Lower lobe of right lung (tissue), 2 donors: ENCODE results near the gene KCNQ1. TPM values are rescaled to one million over a fixed set of nuclear protein-coding genes. Genes with fewer than 3 reads are reported as not detected.

Experiments used
- ATAC-seq, 2 donors: fragments of 200-7000 bp; cut with Tn5 transposase; one replicate each; pipeline ENCODE4 v1.9.1; 2020 to 2022; ENCODE audit warnings: mild to moderate bottlenecking in 2 of 2, moderate library complexity in 2 of 2
- DNase-seq: peaks from one replicate; pipeline ENCODE4 v3.0.0-alpha.2; 2020
- H3K27ac ChIP-seq: fragments of 200-600 bp; one replicate; pipeline ENCODE4 v1.8.0; 2022
- H3K27me3 ChIP-seq: fragments of 200-600 bp; one replicate; pipeline ENCODE4 v1.8.0; 2022; ENCODE audit warnings: low read depth
- H3K36me3 ChIP-seq: fragments of 200-600 bp; one replicate; pipeline ENCODE4 v1.8.0; 2022; ENCODE audit warnings: mild to moderate bottlenecking
- H3K4me1 ChIP-seq: fragments of 200-600 bp; one replicate; pipeline ENCODE4 v1.8.0; 2022
- H3K4me3 ChIP-seq: fragments of 200-600 bp; one replicate; pipeline ENCODE4 v1.8.0; 2022; ENCODE audit warnings: mild to moderate bottlenecking
- H3K9me3 ChIP-seq: fragments of 200-600 bp; one replicate; pipeline ENCODE4 v1.8.0; 2022
- CTCF ChIP-seq: fragments of 200-600 bp; IDR thresholded peaks from one replicate; pipeline ENCODE4 v1.8.0; 2022; ENCODE audit warnings: antibody characterized with exemption, mild to moderate bottlenecking
- intact Hi-C: fragments of 100-400 bp; cut with DNase I; formaldehyde crosslinking; loops from one replicate; pipeline ENCODE4 v1.11.0; 2022
- total RNA-seq: library from RNA; stranded (reverse); fragmentation: NEBNext Ultra II Directional; extraction: Animal tissue kit (Norgen Biotek cat#: 25700); gene quantifications from one replicate; pipeline ENCODE4 v1.2.1, GENCODE V29; 2021
- donor health status: DM: no; HTN: yes; CAD: no; lungs with severe emphysema.

KCNQ1 gene
- total RNA-seq, 1 donor from 2014 or later = 51.0 TPM

- DNase-seq (peak; percentile 44), ATAC-seq (peak in 1 of 2 donors; percentile 17)
- Histone ChIP-seq H3K4me3 (no peak overlapping the region), H3K27ac (no peak overlapping the region), H3K36me3 (no peaks in the 10 kb centered on the region), H3K9me3 (no peaks in the 10 kb centered on the region), H3K4me1 (no peaks in the 10 kb centered on the region), H3K27me3 (no peaks in the 10 kb centered on the region)
- TF ChIP-seq CTCF = no peak
- intact Hi-C loops = no loop called here
Measured at GRCh38 chr11:2577031-2577990, 132.5 kb downstream of the KCNQ1 start.

DNA sequence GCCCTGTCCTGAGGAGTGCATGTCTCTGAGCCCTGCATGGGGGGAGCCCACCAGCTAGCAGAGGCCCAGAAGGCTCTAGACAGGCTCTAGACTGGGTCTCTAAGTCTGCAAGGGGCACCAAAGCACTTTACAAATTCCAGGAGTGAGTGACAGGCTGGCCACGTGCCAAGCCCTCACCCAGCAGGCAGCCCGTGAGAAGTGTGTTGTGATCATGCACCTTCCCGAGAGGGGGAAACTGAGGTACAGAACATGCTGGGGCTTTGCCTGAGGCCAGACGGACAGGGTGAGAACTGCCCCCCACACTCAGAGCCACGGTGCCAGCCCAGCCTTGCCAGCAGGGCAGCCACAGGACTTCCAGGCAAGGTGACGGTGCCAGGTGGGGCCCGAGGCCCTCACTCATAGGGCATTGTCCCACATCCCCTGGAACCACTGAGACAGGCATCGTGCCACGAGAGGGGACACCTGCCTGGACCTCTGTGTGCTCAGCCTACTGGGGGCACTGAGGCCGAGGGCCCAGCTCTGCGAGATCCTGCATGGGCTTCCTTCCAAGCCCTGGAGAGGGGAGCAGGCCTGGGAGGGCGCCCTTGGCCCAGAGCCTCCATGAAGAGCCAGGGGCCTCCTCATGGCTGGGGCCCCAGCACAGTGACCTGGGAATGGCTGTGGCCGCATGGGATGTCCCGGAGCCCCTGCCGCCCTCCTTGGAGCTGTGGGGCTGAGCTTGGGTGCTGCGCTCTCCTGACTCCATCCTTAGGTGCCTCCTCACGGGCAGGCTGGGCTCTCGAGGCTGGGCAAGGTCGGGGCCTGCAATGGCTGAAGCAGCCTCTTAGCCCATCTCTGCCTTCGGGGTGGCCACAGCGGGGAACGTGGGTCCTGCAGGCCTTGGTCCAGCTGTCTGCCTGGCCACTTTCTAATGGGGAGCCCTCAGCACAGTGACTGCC is 133.5 kb downstream of the KCNQ1 start:
- peak; percentile 42 for DNase-seq
- no peak for ATAC-seq
- Histone ChIP-seq H3K4me3 (no peak overlapping the region), H3K27me3 (no peaks in the 10 kb centered on the region), H3K27ac (no peak overlapping the region), H3K4me1 (no peaks in the 10 kb centered on the region), H3K9me3 (no peaks in the 10 kb centered on the region), H3K36me3 (no peaks in the 10 kb centered on the region)
- intact Hi-C loops = no loop called here
- TF ChIP-seq CTCF = no peak

- intact Hi-C loops = no loop called here
- Histone ChIP-seq H3K9me3 (no peaks in the 10 kb centered on the region), H3K4me1 (no peaks in the 10 kb centered on the region), H3K27ac (no peak overlapping the region), H3K27me3 (no peaks in the 10 kb centered on the region), H3K4me3 (no peak overlapping the region), H3K36me3 (no peaks in the 10 kb centered on the region)
- DNase-seq = no peak
- ATAC-seq = no peak
- TF ChIP-seq CTCF = no peak
Measured at GRCh38 chr11:2578929-2579270, 134.1 kb downstream of the KCNQ1 start.

DNA sequence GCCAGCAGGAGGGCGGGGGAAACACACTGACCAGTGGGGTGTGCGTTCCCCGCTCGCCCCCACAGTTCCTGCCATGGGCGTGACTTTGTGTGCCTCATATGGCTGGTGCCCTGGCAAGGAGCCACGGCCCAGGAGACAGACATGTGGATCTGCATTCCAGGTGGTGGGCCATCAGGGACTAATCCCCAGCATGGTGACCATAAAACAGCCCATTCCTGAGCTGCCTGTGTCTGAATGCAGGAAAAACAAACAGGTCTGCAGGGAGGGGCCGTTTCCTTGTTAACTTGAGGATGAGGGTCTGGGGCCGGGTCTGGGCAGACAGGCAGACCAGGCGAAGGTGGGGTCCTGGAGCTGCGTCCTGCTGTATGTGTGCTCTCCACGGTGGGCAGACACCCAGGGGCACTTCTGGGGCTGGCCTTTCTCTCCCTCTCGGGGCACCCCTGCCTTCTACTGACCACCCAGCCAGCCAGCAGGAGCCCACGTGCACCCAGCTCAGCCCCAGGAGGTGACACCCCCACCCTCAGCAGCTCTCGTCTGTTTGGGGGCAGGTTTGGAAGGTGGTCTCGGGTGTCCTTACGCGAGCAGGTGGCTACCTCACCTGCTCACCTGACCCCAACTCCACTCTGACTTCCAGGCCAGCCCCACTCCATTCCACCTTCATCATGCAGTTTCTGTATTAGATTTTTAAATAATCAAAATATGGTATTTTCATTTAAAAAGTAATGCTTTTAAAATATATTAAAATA is 134.7 kb downstream of the KCNQ1 start:
- DNase-seq (peak; percentile 36), ATAC-seq (no peak)
- no peaks in the 10 kb centered on the region for H3K4me1 ChIP-seq
- H3K36me3 ChIP-seq = no peaks in the 10 kb centered on the region
- no peaks in the 10 kb centered on the region for H3K9me3 ChIP-seq
- no peak overlapping the region for H3K27ac ChIP-seq
- no peak overlapping the region for H3K4me3 ChIP-seq
- H3K27me3 ChIP-seq = no peaks in the 10 kb centered on the region
- TF ChIP-seq CTCF = no peak
- intact Hi-C loops = no loop called here

GRCh38 chr11:2580061-2580421 is 135.2 kb downstream of the KCNQ1 start:
- ATAC-seq = no peak
- Histone ChIP-seq H3K4me1 (no peaks in the 10 kb centered on the region), H3K27ac (no peak overlapping the region), H3K27me3 (no peaks in the 10 kb centered on the region), H3K4me3 (no peak overlapping the region), H3K36me3 (no peaks in the 10 kb centered on the region), H3K9me3 (no peaks in the 10 kb centered on the region)
- no peak for TF ChIP-seq CTCF
- peak; percentile 19 for DNase-seq
- intact Hi-C loops = no loop called here
